Umbilical cord (tissue), 2 donors: ENCODE data around the gene TMEM222. TPM values are rescaled to one million over a fixed set of nuclear protein-coding genes. Genes with fewer than 3 reads are reported as not detected.
"Not testable (repeated sequence)": the region's sequence is repeated elsewhere in the genome, so short reads cannot be mapped to it uniquely, and the experiment has no call there.

Experiments
- DNase-seq: peaks from one replicate; pipeline ENCODE4 v3.0.0-alpha.2; 2015; ENCODE audit warnings: low spot score
- total RNA-seq: library from RNA; depleted of rRNA; stranded (reverse); fragments of >200 nt; gene quantifications from one replicate; pipeline ENCODE4 v1.2.3, GENCODE V29; 2014; ENCODE audit warnings: low replicate concordance; ENCODE audit not compliant: insufficient read depth

TMEM222 gene
- total RNA-seq, 1 donor from 2014 or later, result 17.3 TPM

- no peak for DNase-seq
Measured at GRCh38 chr1:27377760-27378495, 56.0 kb downstream of the TMEM222 start.

- no peak for DNase-seq
Measured at GRCh38 chr1:27379564-27380122, 57.7 kb downstream of the TMEM222 start.

- no peak for DNase-seq
Measured at GRCh38 chr1:27380224-27380623, 58.3 kb downstream of the TMEM222 start.

GRCh38 chr1:27380766-27381733 is 59.1 kb downstream of the TMEM222 start:
- DNase-seq, result no peak

- no peak for DNase-seq
Measured at GRCh38 chr1:27381969-27382762, 60.2 kb downstream of the TMEM222 start.

- no peak for DNase-seq
Measured at GRCh38 chr1:27383039-27383605, 61.2 kb downstream of the TMEM222 start, which contains the start of gene CD164L2. Gene CD164L2, minus strand, starts transcription at chr1:27383333. Its CDS starts 94 bp downstream, at chr1:27383239.

- no peak for DNase-seq
Measured at GRCh38 chr1:27383661-27384060, 61.7 kb downstream of the TMEM222 start.

GRCh38 chr1:27384797-27385196 is 62.8 kb downstream of the TMEM222 start:
- not testable (repeated sequence) for DNase-seq

Other genes with a start within 250 kb of the TMEM222 start
- gene SLC9A1, start 167.0 kb upstream of the TMEM222 start, total RNA-seq, result 1.4 TPM
- 12.8 TPM for gene WDTC1, start 87.5 kb upstream of the TMEM222 start, total RNA-seq
- gene SYTL1, start 19.9 kb downstream of the TMEM222 start, total RNA-seq, result 8.2 TPM
- 18.3 TPM for gene MAP3K6, start 44.8 kb downstream of the TMEM222 start, total RNA-seq
- 6.0 TPM for gene FCN3, start 52.7 kb downstream of the TMEM222 start, total RNA-seq
- gene CD164L2, start 61.2 kb downstream of the TMEM222 start, total RNA-seq, result not detected
- gene GPR3, start 70.5 kb downstream of the TMEM222 start, total RNA-seq, result 0.24 TPM
- 25.3 TPM for gene WASF2, start 168.0 kb downstream of the TMEM222 start, total RNA-seq